Endodermal cell (in vitro differentiated cells): ENCODE results near the gene HIP1. TPM values are rescaled to one million over a fixed set of nuclear protein-coding genes. Genes with fewer than 3 reads are reported as not detected.

ENCODE experiments used
- DNase-seq: peaks from one replicate; pipeline ENCODE4 v3.0.0-alpha.2; 2017
- H3K27ac ChIP-seq: 2 replicates; pipeline ENCODE4 v1.5.1; 2013; ENCODE audit warnings: mild to moderate bottlenecking, low read depth, low read length, moderate library complexity
- H3K27me3 ChIP-seq: 2 replicates; pipeline ENCODE4 v1.6.1; 2013; ENCODE audit warnings: mild to moderate bottlenecking, low read length, moderate library complexity; ENCODE audit not compliant: insufficient read depth, control insufficient read depth, poor library complexity, severe bottlenecking
- H3K36me3 ChIP-seq: 2 replicates; pipeline ENCODE4 v1.7.0; 2013; ENCODE audit warnings: mild to moderate bottlenecking, low read length, moderate library complexity; ENCODE audit not compliant: control insufficient read depth, insufficient read depth
- H3K4me1 ChIP-seq: one replicate; pipeline ENCODE4 v1.7.0; 2013; ENCODE audit warnings: low read length; ENCODE audit not compliant: control insufficient read depth, insufficient read depth
- H3K4me3 ChIP-seq: 2 replicates; pipeline ENCODE4 v1.5.1; 2013; ENCODE audit warnings: mild to moderate bottlenecking, low read length, moderate library complexity
- H3K9ac ChIP-seq: 2 replicates; pipeline ENCODE4 v1.6.1; 2013; ENCODE audit warnings: mild to moderate bottlenecking, low read length, moderate library complexity; ENCODE audit not compliant: poor library complexity, severe bottlenecking; ENCODE audit errors: extremely low read depth
- H3K9me3 ChIP-seq: 2 replicates; pipeline ENCODE4 v1.6.1; 2013; ENCODE audit warnings: mild to moderate bottlenecking, low read length, moderate library complexity; ENCODE audit not compliant: control insufficient read depth
- H3K27ac Mint-ChIP-seq: 2 replicates; pipeline ENCODE4 v1.8.0; 2020; ENCODE audit warnings: mixed read lengths
- H3K27me3 Mint-ChIP-seq: 2 replicates; pipeline ENCODE4 v1.8.0; 2021; ENCODE audit warnings: mild to moderate bottlenecking, mixed read lengths; ENCODE audit not compliant: insufficient read depth
- H3K36me3 Mint-ChIP-seq: 2 replicates; pipeline ENCODE4 v1.8.0; 2020; ENCODE audit warnings: low read depth, mixed read lengths
- H3K4me1 Mint-ChIP-seq: 2 replicates; pipeline ENCODE4 v1.8.0; 2020; ENCODE audit warnings: mixed read lengths
- H3K4me3 Mint-ChIP-seq: 2 replicates; pipeline ENCODE4 v1.8.0; 2020; ENCODE audit warnings: mild to moderate bottlenecking, moderate library complexity, mixed read lengths
- H3K9me3 Mint-ChIP-seq: 2 replicates; pipeline ENCODE4 v1.8.0; 2020; ENCODE audit warnings: mild to moderate bottlenecking, mixed read lengths
- WGBS, 2 experiments: methylation state at CpG; one replicate each; pipeline versions ENCODE4 v1.1.5 to v1.1.7; 2013; ENCODE audit warnings: missing lambda C conversion rate in 2 of 2, mixed read lengths in 1 of 2; ENCODE audit not compliant: insufficient coverage in 1 of 2, insufficient read length in 1 of 2; 5-methylcytosine and 5-hydroxymethylcytosine counted together
- total RNA-seq, 2 donors: library from RNA; stranded (reverse); fragmentation: NEBNext Ultra II Directional in 1 of 2; extraction: Animal tissue kit (Norgen Biotek cat#: 25700) in 1 of 2; gene quantifications; 2 replicates in 1 of 2; 3 replicates in 1 of 2; pipeline ENCODE4 v1.2.1, GENCODE V29; 2021
- TF ChIP-seq, protein P1 (sequence below): fragments of 200-600 bp; sonication (generic); conservative IDR thresholded peaks from 2 replicates; pipeline ENCODE4 v1.5.0; 2021; ENCODE audit warnings: antibody characterized with exemption, mild to moderate bottlenecking

The HIP1 gene
- total RNA-seq, 2 donors from 2014 or later: 64.7 to 70.0 TPM

DNA sequence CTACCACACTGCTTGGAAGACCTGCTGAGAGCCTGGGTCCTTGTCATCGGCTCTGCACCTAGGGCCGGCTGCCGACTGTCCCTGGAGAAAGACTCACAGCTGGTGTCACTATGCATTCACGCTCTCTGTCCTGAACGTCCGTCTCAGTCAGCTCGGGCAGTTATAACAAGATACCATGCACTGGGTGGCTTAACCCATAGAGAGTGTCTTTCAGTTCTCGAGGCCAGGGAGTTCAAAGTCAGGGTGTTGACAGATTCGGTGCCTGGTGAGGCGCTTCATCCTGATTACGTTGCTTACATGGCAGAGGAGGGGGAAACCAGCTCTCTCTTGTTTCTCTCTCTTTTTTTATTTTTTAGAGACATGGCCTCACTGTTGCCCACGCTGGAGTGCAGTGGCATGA is 155.5 kb downstream of the HIP1 start:
- Histone ChIP-seq H3K4me1 (no peaks in the 10 kb centered on the region), H3K27ac (no peak overlapping the region), H3K4me3 (no peak overlapping the region), H3K9me3 (no peaks in the 10 kb centered on the region), H3K9ac (no peak overlapping the region), H3K27me3 (no peaks in the 10 kb centered on the region), H3K36me3 (peaks cover 86% of the 10 kb centered on the region)
- no peak overlapping the region for H3K4me3 Mint-ChIP-seq
- H3K9me3 Mint-ChIP-seq: no peaks in the 10 kb centered on the region
- no peak for DNase-seq
- peaks cover 93% of the 10 kb centered on the region for H3K36me3 Mint-ChIP-seq
- H3K27me3 Mint-ChIP-seq: no peaks in the 10 kb centered on the region
- H3K27ac Mint-ChIP-seq: no peak overlapping the region
- 91 to 95% methylated on average over 8 to 12 of the region's 12 CpGs for WGBS, 2 experiments
- H3K4me1 Mint-ChIP-seq: no peaks in the 10 kb centered on the region
- TF ChIP-seq, protein P1, sequence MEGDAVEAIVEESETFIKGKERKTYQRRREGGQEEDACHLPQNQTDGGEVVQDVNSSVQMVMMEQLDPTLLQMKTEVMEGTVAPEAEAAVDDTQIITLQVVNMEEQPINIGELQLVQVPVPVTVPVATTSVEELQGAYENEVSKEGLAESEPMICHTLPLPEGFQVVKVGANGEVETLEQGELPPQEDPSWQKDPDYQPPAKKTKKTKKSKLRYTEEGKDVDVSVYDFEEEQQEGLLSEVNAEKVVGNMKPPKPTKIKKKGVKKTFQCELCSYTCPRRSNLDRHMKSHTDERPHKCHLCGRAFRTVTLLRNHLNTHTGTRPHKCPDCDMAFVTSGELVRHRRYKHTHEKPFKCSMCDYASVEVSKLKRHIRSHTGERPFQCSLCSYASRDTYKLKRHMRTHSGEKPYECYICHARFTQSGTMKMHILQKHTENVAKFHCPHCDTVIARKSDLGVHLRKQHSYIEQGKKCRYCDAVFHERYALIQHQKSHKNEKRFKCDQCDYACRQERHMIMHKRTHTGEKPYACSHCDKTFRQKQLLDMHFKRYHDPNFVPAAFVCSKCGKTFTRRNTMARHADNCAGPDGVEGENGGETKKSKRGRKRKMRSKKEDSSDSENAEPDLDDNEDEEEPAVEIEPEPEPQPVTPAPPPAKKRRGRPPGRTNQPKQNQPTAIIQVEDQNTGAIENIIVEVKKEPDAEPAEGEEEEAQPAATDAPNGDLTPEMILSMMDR: no peak

DNA sequence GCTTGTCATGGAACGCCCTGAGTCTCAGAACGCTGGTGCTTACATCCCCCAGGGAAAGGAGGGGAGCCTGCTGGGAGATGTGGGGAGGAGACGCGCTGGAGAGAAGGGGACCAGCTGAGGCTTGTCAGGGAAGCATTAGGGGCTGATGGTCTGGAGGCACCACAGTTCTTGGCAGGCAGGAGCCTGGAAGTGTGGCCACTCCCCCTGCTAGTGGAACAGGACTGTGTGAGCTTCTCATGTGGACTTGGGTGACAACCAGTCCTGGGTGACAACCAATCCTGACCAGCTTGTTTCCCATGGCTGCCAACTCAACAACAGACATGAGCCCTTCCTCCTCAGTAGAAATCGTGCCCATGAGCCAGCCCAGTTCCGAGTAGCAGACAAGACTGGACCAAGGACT is 158.8 kb downstream of the HIP1 start:
- Mint-ChIP-seq H3K27me3 (no peaks in the 10 kb centered on the region), H3K27ac (no peak overlapping the region), H3K4me3 (no peak overlapping the region), H3K4me1 (no peaks in the 10 kb centered on the region), H3K36me3 (peaks cover 76% of the 10 kb centered on the region), H3K9me3 (no peaks in the 10 kb centered on the region)
- TF ChIP-seq, protein P1: no peak
- Histone ChIP-seq H3K9ac (no peak overlapping the region), H3K36me3 (peaks cover 79% of the 10 kb centered on the region), H3K9me3 (no peaks in the 10 kb centered on the region), H3K4me1 (no peaks in the 10 kb centered on the region), H3K27me3 (no peaks in the 10 kb centered on the region), H3K27ac (no peak overlapping the region), H3K4me3 (no peak overlapping the region)
- no peak for DNase-seq
- WGBS, 2 experiments: 95 to 98% methylated on average over 3 to 6 of the region's 6 CpGs

DNA sequence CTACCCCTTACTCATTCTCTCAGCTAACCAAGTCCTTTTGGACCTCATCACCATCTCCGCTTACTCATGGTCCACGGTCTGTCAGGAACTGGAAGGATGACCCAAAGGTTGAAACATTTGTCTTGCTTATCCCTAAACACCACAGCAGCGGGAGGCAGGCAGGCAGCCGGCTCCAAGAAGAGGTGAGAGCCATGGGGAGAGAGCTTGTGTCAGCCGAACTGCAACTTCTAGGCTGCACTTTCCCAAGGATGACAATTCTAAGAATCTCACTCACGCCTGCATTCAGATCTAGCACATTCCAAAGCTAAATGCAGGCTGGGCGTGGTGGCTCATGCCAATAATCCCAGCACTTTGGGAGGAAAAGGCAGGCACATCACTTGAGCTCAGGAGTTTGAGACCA is 160.7 kb downstream of the HIP1 start:
- H3K4me3 ChIP-seq: no peak overlapping the region
- Mint-ChIP-seq H3K27ac (peak overlapping the region; percentile 58), H3K4me3 (no peak overlapping the region), H3K4me1 (no peaks in the 10 kb centered on the region), H3K9me3 (no peaks in the 10 kb centered on the region), H3K27me3 (no peaks in the 10 kb centered on the region), H3K36me3 (peaks cover 72% of the 10 kb centered on the region)
- H3K27me3 ChIP-seq: no peaks in the 10 kb centered on the region
- H3K27ac ChIP-seq: no peak overlapping the region
- TF ChIP-seq, protein P1: no peak
- no peaks in the 10 kb centered on the region for H3K9me3 ChIP-seq
- no peaks in the 10 kb centered on the region for H3K4me1 ChIP-seq
- H3K36me3 ChIP-seq: peaks cover 78% of the 10 kb centered on the region
- 89 to 95% methylated on average over 6 to 7 of the region's 7 CpGs for WGBS, 2 experiments
- no peak overlapping the region for H3K9ac ChIP-seq
- DNase-seq: no peak
